HG02938 (cell line): ENCODE results near the gene TARBP2.

ENCODE experiments used
- ATAC-seq: cut with Tn5 transposase; IDR thresholded peaks from one replicate; pipeline ENCODE4 v1.9.1; 2021; ENCODE audit warnings: mild to moderate bottlenecking, moderate library complexity; ENCODE audit not compliant: unreplicated experiment

The TARBP2 gene, protein sequence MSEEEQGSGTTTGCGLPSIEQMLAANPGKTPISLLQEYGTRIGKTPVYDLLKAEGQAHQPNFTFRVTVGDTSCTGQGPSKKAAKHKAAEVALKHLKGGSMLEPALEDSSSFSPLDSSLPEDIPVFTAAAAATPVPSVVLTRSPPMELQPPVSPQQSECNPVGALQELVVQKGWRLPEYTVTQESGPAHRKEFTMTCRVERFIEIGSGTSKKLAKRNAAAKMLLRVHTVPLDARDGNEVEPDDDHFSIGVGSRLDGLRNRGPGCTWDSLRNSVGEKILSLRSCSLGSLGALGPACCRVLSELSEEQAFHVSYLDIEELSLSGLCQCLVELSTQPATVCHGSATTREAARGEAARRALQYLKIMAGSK

GRCh38 chr12:53500776-53501614, at the start of gene TARBP2:
TARBP2 (plus strand) TSS chr12:53501283; CDS start chr12:53501409, 126 bp downstream.
- peak; percentile 81 for ATAC-seq

- peak; percentile 95 for ATAC-seq
Measured at GRCh38 chr12:53451661-53452158, 49.4 kb upstream of the TARBP2 start, which contains the start of gene PCBP2. PCBP2 (plus strand) TSS chr12:53452102; CDS start chr12:53454801, 2,699 bp downstream.

- no peak for ATAC-seq
Measured at GRCh38 chr12:53452159-53453077, 48.7 kb upstream of the TARBP2 start.

- ATAC-seq, result no peak
Measured at GRCh38 chr12:53453953-53454640, 47.0 kb upstream of the TARBP2 start.

DNA sequence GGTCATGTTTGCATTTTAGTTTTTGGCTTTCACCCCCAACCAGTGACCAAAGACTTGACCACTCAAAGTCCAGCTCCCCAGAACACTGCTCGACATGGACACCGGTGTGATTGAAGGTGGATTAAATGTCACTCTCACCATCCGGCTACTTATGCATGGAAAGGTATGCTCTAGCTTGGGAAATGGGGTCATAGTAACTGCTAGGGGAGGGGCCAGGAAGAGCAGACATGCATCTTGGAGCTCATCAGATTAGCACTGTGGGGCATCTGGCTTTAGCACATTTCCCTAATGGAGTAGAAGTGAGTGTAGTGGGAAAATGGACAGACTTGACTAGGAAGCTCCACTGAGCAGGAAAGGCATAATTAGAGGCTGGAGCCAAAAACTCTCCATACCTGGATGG, 46.4 kb upstream of the TARBP2 start:
- ATAC-seq, result no peak

- no peak for ATAC-seq
Measured at GRCh38 chr12:53456654-53457366, 44.3 kb upstream of the TARBP2 start.

DNA sequence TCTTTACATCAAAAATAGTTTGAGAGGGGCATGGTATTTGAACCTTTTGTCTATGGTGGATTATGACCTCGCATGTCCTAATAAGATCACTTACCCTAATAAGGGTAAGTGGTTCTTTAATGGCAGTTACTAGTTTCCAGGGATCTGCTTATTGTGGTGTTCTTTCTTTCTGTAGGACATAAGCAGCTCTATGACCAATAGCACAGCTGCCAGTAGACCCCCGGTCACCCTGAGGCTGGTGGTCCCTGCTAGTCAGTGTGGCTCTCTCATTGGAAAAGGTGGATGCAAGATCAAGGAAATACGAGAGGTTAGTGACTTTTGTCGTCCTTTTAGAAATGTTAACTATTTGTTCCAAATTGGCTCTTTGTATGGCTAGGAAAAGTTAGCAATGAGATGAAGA, 42.0 kb upstream of the TARBP2 start:
- ATAC-seq, result no peak

GRCh38 chr12:53461059-53461458, 40.0 kb upstream of the TARBP2 start:
- no peak for ATAC-seq

- ATAC-seq, result no peak
Measured at GRCh38 chr12:53461591-53461990, 39.5 kb upstream of the TARBP2 start.

- ATAC-seq, result no peak
Measured at GRCh38 chr12:53462935-53463334, 38.1 kb upstream of the TARBP2 start.

DNA sequence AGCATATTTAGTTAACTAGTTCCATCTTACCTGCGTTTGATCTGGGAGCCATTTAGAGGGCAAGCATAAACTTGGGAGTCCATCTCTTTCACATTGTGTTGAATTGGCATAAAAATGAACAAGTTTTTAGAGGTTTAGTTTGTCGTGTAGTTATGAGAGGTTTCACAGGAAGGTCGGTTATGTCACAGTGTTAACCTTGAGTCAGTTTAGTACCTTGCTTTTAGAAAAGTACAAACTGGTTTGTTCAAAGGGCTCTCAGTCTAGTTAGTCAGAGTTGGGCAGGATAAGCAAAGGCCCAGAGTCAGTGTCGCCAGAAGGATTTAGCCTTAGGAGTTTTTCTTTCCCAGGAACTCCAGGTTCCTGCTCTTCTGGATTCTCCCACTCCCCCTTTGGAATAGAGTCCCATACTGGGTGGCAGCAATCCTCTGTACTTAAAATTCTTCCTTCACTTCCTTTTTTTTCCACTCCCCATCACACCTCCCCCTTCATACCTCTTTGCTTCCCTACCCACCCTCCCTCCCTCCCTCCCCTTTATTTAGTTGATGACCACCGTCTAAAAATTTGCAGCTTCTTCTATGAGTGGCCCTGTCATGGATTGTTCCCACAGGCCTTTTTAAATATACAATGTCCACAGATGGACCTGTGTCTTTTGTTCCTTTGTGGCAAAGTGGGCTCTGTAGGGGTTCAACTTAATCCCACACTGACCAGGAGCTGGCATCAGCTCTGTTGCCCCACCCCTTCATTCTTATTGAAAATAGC, 37.1 kb upstream of the TARBP2 start:
- no peak for ATAC-seq

DNA sequence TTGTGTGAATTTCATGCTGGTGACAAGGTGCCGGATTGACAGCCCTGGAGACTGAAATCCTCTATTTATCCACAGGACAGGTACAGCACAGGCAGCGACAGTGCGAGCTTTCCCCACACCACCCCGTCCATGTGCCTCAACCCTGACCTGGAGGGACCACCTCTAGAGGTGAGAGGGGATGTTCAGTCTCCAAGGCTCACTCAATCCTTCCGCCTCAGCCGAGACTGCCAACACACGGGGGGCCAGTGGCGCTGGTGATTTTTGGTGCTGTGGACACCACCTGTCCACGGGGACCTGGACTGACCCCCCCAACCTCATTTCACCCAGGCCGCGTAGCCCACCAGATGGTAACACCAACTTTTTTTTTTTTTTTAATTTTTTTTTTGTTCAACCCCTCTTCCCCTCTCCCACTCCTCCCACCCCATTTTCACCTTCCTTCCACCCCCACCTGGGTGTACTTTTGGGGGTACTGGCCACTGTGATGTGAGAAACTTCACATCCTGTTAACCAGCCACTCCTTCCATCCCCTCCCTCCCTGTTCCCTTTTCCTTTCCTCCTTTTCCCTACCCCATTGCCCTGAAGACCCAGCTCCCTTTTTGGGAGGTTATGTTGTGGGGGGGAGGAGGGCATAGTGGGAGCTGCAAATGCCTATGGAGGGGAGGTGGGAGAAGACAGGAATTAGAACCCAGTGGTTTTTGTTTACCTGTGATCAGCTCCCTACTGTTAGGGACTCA, 36.2 kb upstream of the TARBP2 start:
- ATAC-seq, result no peak

DNA sequence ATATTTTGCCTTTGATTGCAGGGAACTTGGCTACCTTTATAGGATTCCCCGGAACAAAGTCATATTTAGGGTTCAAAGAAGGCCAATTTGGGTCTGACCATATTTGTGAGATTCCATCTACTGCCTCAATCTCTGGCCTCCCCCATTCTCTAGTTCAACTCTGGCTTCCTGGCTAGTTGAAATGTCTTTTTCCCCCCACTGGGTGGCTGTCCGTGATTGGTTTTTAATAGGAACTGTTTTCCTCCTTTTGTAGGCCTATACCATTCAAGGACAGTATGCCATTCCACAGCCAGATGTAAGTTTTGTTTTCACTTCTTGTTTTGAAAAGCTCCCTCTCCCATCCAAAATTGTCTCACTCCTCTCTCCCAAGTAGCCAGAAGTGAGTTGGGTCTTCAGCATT, 35.4 kb upstream of the TARBP2 start:
- ATAC-seq, result no peak

DNA sequence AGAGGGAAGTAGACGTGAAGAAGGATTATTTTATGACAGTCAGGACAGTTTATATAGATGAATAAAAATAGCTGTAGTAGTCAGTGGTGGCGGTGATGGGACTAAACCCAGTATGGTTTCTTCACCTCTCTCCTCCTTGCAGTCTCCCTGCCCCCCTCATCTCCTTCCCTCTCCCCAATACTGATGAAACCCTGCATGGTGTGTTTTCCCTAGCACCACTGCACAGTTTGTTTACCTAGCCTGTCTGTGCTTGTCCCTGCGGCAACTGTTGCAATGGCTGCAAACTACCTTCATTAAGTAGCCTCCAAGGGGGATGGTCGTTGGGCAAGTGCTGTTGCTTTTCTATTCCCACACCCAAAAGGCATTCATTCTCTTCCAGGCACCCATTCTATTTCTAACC, 34.4 kb upstream of the TARBP2 start:
- no peak for ATAC-seq

DNA sequence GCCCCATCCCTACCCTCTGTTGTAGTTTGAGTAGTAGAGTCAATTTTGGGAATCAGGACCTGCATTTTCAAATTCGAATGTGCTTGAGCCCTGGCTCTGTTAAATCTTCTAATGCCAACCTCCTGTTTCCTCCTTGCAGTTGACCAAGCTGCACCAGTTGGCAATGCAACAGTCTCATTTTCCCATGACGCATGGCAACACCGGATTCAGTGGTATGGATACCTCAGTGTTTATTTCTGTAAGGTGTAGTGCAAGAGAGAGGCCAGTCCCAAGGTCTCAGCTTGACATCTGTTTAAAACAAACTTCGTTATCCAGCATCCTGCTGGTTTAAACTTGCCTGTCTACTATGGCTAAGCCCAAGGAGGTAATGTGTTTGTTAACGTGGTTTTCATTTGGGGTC, 34.0 kb upstream of the TARBP2 start:
- ATAC-seq, result no peak

DNA sequence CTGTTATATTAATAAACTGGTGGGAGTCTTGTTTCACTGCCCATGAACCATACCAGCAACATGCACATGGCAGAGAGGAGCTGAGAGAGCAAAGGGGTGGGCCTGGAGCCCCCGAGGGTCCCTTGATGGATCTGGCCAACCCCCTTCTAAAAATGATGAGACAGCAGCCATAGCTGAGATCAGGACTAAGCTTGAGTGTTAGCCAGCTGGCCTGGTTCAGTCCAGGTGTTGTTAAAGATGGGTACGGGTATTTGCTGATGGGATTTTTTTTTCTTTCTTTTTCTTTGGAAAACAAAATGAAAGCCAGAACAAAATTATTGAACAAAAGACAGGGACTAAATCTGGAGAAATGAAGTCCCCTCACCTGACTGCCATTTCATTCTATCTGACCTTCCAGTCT, 33.2 kb upstream of the TARBP2 start:
- ATAC-seq, result no peak

- no peak for ATAC-seq
Measured at GRCh38 chr12:53468282-53468681, 32.8 kb upstream of the TARBP2 start.

GRCh38 chr12:53472056-53472582, 29.0 kb upstream of the TARBP2 start:
- no peak for ATAC-seq
